ENCODE results near the gene CCDC88C.

DNA sequence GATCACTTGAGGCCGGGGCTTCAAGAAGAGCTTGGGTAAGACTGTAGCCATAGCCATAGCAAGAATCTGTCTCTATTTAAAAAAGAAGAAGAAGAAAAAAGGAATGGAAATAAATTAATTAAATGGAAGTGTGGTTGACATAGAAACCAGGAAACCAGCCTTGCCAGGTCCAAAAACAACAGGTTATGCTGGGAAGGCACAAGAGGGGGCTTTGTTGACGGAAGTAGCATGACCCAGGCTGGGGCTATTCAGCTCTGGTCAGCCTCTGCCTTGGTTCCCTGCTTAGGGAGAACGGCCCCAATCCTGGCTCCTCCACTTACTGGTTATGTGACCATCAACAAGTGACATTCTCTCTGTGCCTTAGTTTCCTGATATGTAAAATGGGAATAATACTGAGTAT, 158.7 kb downstream of the CCDC88C start:
- TF ChIP-seq POLR2A (IDR thresholded peaks at IDR 0.05; ENCODE audit: low read length) (no peak), GATA1 (IDR thresholded peaks at IDR 0.05; ENCODE audit: low read depth, low read length) (no peak)
